DND-41 (cell line): ENCODE results near the gene HNRNPH1.
"Not testable (repeated sequence)": the region's sequence is repeated elsewhere in the genome, so short reads cannot be mapped to it uniquely, and the experiment has no call there.

ENCODE experiments used
- CTCF ChIP-seq: IDR thresholded peaks from 2 replicates; pipeline ENCODE4 v1.5.1; 2012; ENCODE audit warnings: borderline replicate concordance, low read length, moderate library complexity, mild to moderate bottlenecking; ENCODE audit not compliant: poor library complexity, severe bottlenecking; ENCODE audit errors: extremely low read depth
- EZH2 ChIP-seq: IDR thresholded peaks from 3 replicates; pipeline ENCODE4 v1.6.1; 2012; ENCODE audit warnings: borderline replicate concordance, low read depth, mild to moderate bottlenecking, moderate library complexity, low read length, inconsistent platforms; ENCODE audit not compliant: severe bottlenecking

GRCh38 chr5:179641745-179642144, 18.3 kb upstream of the HNRNPH1 start:
- not testable (repeated sequence) for TF ChIP-seq CTCF, EZH2
